H1 (cell line): ENCODE results near the gene PIP5K1C. TPM values are rescaled to one million over a fixed set of nuclear protein-coding genes. Genes with fewer than 3 reads are reported as not detected.

Source experiments
- BRCA1 ChIP-seq: IDR thresholded peaks from 2 replicates; pipeline ENCODE4 v1.6.1; 2012; ENCODE audit warnings: low read depth, low read length, improper control_type of control experiment
- CBX5 ChIP-seq: fragments of 300-800, 300-1000 bp; sonication (generic); IDR thresholded peaks from 2 replicates; pipeline ENCODE4 v1.7.1; 2016; ENCODE audit warnings: antibody characterized with exemption, low read length, low read depth
- CTBP2 ChIP-seq: IDR thresholded peaks from 2 replicates; pipeline ENCODE4 v1.7.0; 2011; ENCODE audit warnings: borderline replicate concordance, mild to moderate bottlenecking, moderate library complexity, mixed read lengths, low read length; ENCODE audit not compliant: insufficient read depth, insufficient read length
- E2F6 ChIP-seq: IDR thresholded peaks from 2 replicates; pipeline ENCODE4 v1.6.1; 2012; ENCODE audit warnings: inconsistent platforms
- HDAC2 ChIP-seq, 2 experiments: fragments of 300-600 bp in 1 of 2; sonication (generic) in 1 of 2; IDR thresholded peaks; 2 replicates each; pipeline ENCODE4 v1.6.1; 2011 to 2012; ENCODE audit warnings: low read depth in 2 of 2, low read length in 2 of 2, mild to moderate bottlenecking in 2 of 2, moderate library complexity in 2 of 2, borderline replicate concordance in 1 of 2, inconsistent platforms in 1 of 2
- KDM1A ChIP-seq: fragments of 200-600, 300-600 bp; sonication (generic); IDR thresholded peaks from 2 replicates; pipeline ENCODE4 v1.7.1; 2016; ENCODE audit warnings: mild to moderate bottlenecking, low read length, borderline replicate concordance
- KDM5A ChIP-seq: fragments of 200-600 bp; IDR thresholded peaks from 2 replicates; pipeline ENCODE4 v1.7.1; 2012; ENCODE audit warnings: mild to moderate bottlenecking, low read length, inconsistent platforms, mixed read lengths
- MAFK ChIP-seq: IDR thresholded peaks from 2 replicates; pipeline ENCODE4 v1.6.1; 2012; ENCODE audit warnings: low read depth, mild to moderate bottlenecking, improper control_type of control experiment, low read length
- NRF1 ChIP-seq: IDR thresholded peaks from 2 replicates; pipeline ENCODE4 v1.6.1; 2011; ENCODE audit warnings: mild to moderate bottlenecking, low read depth, low read length, improper control_type of control experiment
- POLR2A ChIP-seq, 2 experiments: IDR thresholded peaks; 1 replicate in 1 of 2; 2 replicates in 1 of 2; pipeline ENCODE4 v1.6.1; 2011; ENCODE audit warnings: low read depth in 2 of 2, low read length in 2 of 2, mild to moderate bottlenecking in 2 of 2; ENCODE audit errors: control extremely low read depth in 1 of 2
- POLR2AphosphoS5 ChIP-seq: IDR thresholded peaks from 2 replicates; pipeline ENCODE4 v1.6.1; 2011; ENCODE audit warnings: low read depth, low read length
- POU5F1 ChIP-seq: IDR thresholded peaks from 2 replicates; pipeline ENCODE4 v1.6.1; 2011; ENCODE audit warnings: low read depth, mild to moderate bottlenecking, low read length, moderate library complexity
- RAD21 ChIP-seq, 2 experiments: IDR thresholded peaks in 1 of 2; conservative IDR thresholded peaks in 1 of 2; 2 replicates each; pipeline ENCODE4 v1.6.1; 2011; ENCODE audit warnings: low read depth in 2 of 2, low read length in 2 of 2, improper control_type of control experiment in 1 of 2, inconsistent platforms in 1 of 2, mild to moderate bottlenecking in 1 of 2, moderate library complexity in 1 of 2
- RBBP5 ChIP-seq: IDR thresholded peaks from 2 replicates; pipeline ENCODE4 v1.7.1; 2012; ENCODE audit warnings: low read depth, mild to moderate bottlenecking, inconsistent platforms, low read length, moderate library complexity, borderline replicate concordance
- RNF2 ChIP-seq: fragments of 200-900, 300-1000 bp; sonication (generic); IDR thresholded peaks from 2 replicates; pipeline ENCODE4 v1.7.1; 2016; ENCODE audit warnings: borderline replicate concordance, low read depth, mild to moderate bottlenecking, antibody characterized with exemption, low read length; ENCODE audit not compliant: poor library complexity, severe bottlenecking; ENCODE audit errors: missing control alignments
- SP1 ChIP-seq: IDR thresholded peaks from 2 replicates; pipeline ENCODE4 v1.6.1; 2011; ENCODE audit warnings: low read depth, low read length
- SP2 ChIP-seq: IDR thresholded peaks from 2 replicates; pipeline ENCODE4 v1.6.1; 2012; ENCODE audit warnings: mild to moderate bottlenecking, low read length, inconsistent platforms
- SUZ12 ChIP-seq: fragments of 200-600 bp; sonication (generic); IDR thresholded peaks from 2 replicates; pipeline ENCODE4 v1.6.1; 2012; ENCODE audit warnings: mild to moderate bottlenecking, inconsistent platforms, low read length, moderate library complexity, mixed read lengths
- TBP ChIP-seq: IDR thresholded peaks from 2 replicates; pipeline ENCODE4 v1.6.1; 2011; ENCODE audit warnings: low read depth, low read length, improper control_type of control experiment
- TCF12 ChIP-seq: IDR thresholded peaks from 2 replicates; pipeline ENCODE4 v1.6.1; 2011; ENCODE audit warnings: low read depth, mild to moderate bottlenecking, low read length
- USF2 ChIP-seq: IDR thresholded peaks from 2 replicates; pipeline ENCODE4 v1.6.1; 2011; ENCODE audit warnings: low read length, improper control_type of control experiment
- ZNF274 ChIP-seq: IDR thresholded peaks from 2 replicates; pipeline ENCODE4 v1.7.0; 2012; ENCODE audit warnings: low read length, borderline replicate concordance; ENCODE audit errors: extremely low read depth
- polyA plus RNA-seq, 7 experiments: library from polyadenylated mRNA; depleted of rRNA in 3 of 7; stranded (reverse) in 5 of 7; unstranded in 2 of 7; fragments of >200 nt in 5 of 7; fragments of 200-250 nt in 2 of 7; gene quantifications; 1 replicate in 5 of 7; 2 replicates in 1 of 7; 4 replicates in 1 of 7; pipeline versions ENCODE4 v1.2.1 to v1.2.3, GENCODE V29; 2011 to 2013; ENCODE audit warnings: missing spikeins in 2 of 7, mixed read lengths in 2 of 7
- total RNA-seq: library from RNA; stranded (reverse); fragmentation: NEBNext Ultra II Directional; extraction: Animal tissue kit (Norgen Biotek cat#: 25700); gene quantifications from 2 replicates; pipeline ENCODE4 v1.2.1, GENCODE V29; 2021

Gene PIP5K1C
- total and polyA plus RNA-seq, 2 of the 8 experiments (the other 6 are each of a cell fraction or from before 2014, with no cell fraction given): 10.6 to 32.9 TPM

GRCh38 chr19:3692141-3693024 lies 7.9 kb downstream of the PIP5K1C start (continued):
- TF ChIP-seq BRCA1 (no peak), POU5F1 (no peak), TBP (no peak), CTBP2 (no peak), E2F6 (no peak), NRF1 (no peak), RNF2 (no peak), KDM5A (no peak), CBX5 (no peak), SP1 (no peak), TCF12 (no peak), SP2 (no peak), RBBP5 (no peak), USF2 (no peak), RAD21 (IDR thresholded peaks at IDR 0.05 in 1 of 2, conservative IDR thresholded peaks at IDR 0.05 in 1 of 2; ENCODE audit: low read depth in 2 of 2, low read length in 2 of 2) (peak; percentile 7 to 32; a peak in 3 of 4 replicates), MAFK (no peak), SUZ12 (no peak), KDM1A (peak; percentile 95; the same call in 1 of the 2 replicates), HDAC2 (IDR thresholded peaks at IDR 0.05; ENCODE audit: borderline replicate concordance in 1 of 2, low read depth in 2 of 2, low read length in 2 of 2) (0 out of 4 replicates have a peak, but pooled peaks of 1 of the 2 experiments have one; percentile 47), ZNF274 (no peak), POLR2AphosphoS5 (no peak), POLR2A (IDR thresholded peaks at IDR 0.05; ENCODE audit: control extremely low read depth in 1 of 2, low read depth in 2 of 2, low read length in 2 of 2) (no peak)
